OCI-LY1 (cell line): Measurements from ENCODE around the gene SH3BGR.
"Not testable (repeated sequence)": the region's sequence is repeated elsewhere in the genome, so short reads cannot be mapped to it uniquely, and the experiment has no call there.

Experiments
- H2AFZ ChIP-seq: fragments of 200-600 bp; sonication (generic), shearing (Covaris generic); 2 replicates; pipeline ENCODE4 v1.6.0; 2014; ENCODE audit warnings: antibody characterized with exemption, mild to moderate bottlenecking, low read length
- H3F3A ChIP-seq: fragments of 200-600 bp; sonication (generic), shearing (Covaris generic); 2 replicates; pipeline ENCODE4 v1.6.0; 2014; ENCODE audit warnings: mild to moderate bottlenecking, antibody characterized with exemption, low read length, moderate library complexity; ENCODE audit not compliant: insufficient read depth
- H3K27ac ChIP-seq: fragments of 200-600 bp; sonication (generic); 2 replicates; pipeline ENCODE4 v1.5.1; 2014; ENCODE audit warnings: low read length, mixed run types, mild to moderate bottlenecking, low read depth; ENCODE audit not compliant: poor library complexity, severe bottlenecking
- H3K27me3 ChIP-seq: fragments of 200-600 bp; sonication (generic); 2 replicates; pipeline ENCODE4 v1.6.0; 2014; ENCODE audit warnings: antibody characterized with exemption, mild to moderate bottlenecking, low read length, moderate library complexity; ENCODE audit not compliant: insufficient read depth
- H3K36me3 ChIP-seq: fragments of 200-600 bp; sonication (generic); 2 replicates; pipeline ENCODE4 v1.6.1; 2014; ENCODE audit warnings: mild to moderate bottlenecking, antibody characterized with exemption, low read length, moderate library complexity, mixed read lengths; ENCODE audit not compliant: insufficient read depth
- H3K4me1 ChIP-seq: fragments of 200-600 bp; sonication (generic); 2 replicates; pipeline ENCODE4 v1.5.1; 2014; ENCODE audit warnings: mild to moderate bottlenecking, low read length, moderate library complexity; ENCODE audit not compliant: insufficient read depth, severe bottlenecking
- H3K4me2 ChIP-seq: fragments of 200-600 bp; sonication (generic), shearing (Covaris generic); 2 replicates; pipeline ENCODE4 v1.6.1; 2014; ENCODE audit warnings: low read length
- H3K4me3 ChIP-seq: fragments of 200-600 bp; sonication (generic); 2 replicates; pipeline ENCODE4 v1.5.1; 2014; ENCODE audit warnings: low read length, low read depth, mild to moderate bottlenecking, mixed read lengths; ENCODE audit not compliant: poor library complexity, severe bottlenecking
- H3K79me2 ChIP-seq: fragments of 200-600 bp; shearing (Covaris generic); 2 replicates; pipeline ENCODE4 v1.6.1; 2016; ENCODE audit warnings: mixed run types, low read length, mixed read lengths; ENCODE audit not compliant: insufficient read depth
- H3K9ac ChIP-seq: fragments of 200-600 bp; sonication (generic), shearing (Covaris generic); 2 replicates; pipeline ENCODE4 v1.6.1; 2014; ENCODE audit warnings: mild to moderate bottlenecking, low read length, mixed read lengths
- H3K9me2 ChIP-seq: fragments of 200-600 bp; sonication (generic), shearing (Covaris generic); 2 replicates; pipeline ENCODE4 v1.6.1; 2014; ENCODE audit warnings: low read depth, mild to moderate bottlenecking, low read length, mixed read lengths
- H3K9me3 ChIP-seq: fragments of 200-600 bp; shearing (Covaris generic); 2 replicates; pipeline ENCODE4 v1.6.1; 2014; ENCODE audit warnings: low read length, mixed read lengths
- H4K20me1 ChIP-seq: fragments of 200-600 bp; sonication (generic), shearing (Covaris generic); 2 replicates; pipeline ENCODE4 v1.6.0; 2016; ENCODE audit warnings: mild to moderate bottlenecking, low read length; ENCODE audit not compliant: insufficient read depth
- EZH2 ChIP-seq: fragments of 200-600 bp; sonication (generic), shearing (Covaris generic); IDR thresholded peaks from 2 replicates; pipeline ENCODE4 v1.8.0; 2017; ENCODE audit warnings: borderline replicate concordance, mixed run types, mild to moderate bottlenecking, antibody characterized with exemption, low read length, moderate library complexity, mixed read lengths
- TF ChIP-seq, protein P1 (sequence below): fragments of 200-600 bp; sonication (generic), shearing (Covaris generic); IDR thresholded peaks from 2 replicates; pipeline ENCODE4 v1.5.1; 2017; ENCODE audit warnings: mild to moderate bottlenecking, antibody characterized with exemption, low read length, moderate library complexity, mixed read lengths

Gene SH3BGR

DNA sequence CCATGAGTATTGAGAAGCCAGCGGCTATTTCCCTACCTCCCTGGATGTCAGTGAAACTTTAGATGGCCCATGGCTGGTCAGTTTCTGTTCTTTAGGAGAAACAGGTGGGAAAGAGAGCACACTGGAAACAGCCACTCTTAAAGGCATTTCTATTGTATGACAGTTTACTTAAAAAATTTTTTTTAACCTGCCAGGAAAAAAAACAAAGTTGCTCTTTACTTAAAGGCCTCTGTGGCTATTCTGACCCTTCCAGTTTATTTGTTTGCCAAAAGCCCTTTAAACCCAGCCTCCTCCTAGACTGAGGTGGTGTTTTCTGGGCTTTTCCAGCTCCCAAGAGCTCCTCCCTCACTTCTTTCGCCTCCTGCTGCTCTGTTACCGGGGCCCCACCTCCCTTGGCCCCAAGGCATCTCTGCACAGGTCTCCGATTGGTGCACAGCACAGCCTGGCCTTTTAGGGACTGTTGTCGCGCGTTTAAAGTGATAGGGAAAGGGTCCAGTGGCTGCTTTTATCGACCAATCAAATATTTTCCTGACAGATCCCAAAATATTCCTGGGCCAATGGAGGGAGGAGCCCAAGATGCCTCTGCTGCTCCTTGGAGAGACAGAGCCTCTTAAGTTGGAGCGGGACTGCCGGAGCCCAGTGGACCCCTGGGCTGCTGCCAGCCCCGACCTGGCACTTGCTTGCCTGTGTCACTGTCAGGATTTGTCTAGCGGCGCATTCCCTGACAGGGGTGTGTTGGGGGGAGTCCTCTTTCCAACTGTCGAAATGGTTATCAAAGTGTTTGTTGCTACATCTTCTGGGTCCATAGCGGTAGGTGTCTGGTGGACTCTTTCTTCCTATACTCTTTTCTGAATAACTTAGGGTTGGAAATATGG, at the start of gene SH3BGR:
SH3BGR (plus strand) TSS at position 639 of the 875 bp plus-strand sequence; CDS start at position 766, 127 bp downstream.
- Histone ChIP-seq H3K9ac (no peak within 1 kb of the TSS), H3K27ac (no peak within 1 kb of the TSS), H3K4me3 (no peak within 1 kb of the TSS), H3K27me3 (peaks cover 6% of the 10 kb centered on the region; the same call in 1 of the 2 replicates), H3K79me2 (no peaks in the 10 kb centered on the region), H3K36me3 (no peaks in the 10 kb centered on the region), H3K9me3 (no peaks in the 10 kb centered on the region), H2AFZ (no peak within 1 kb of the TSS), H3F3A (no peaks in the 10 kb centered on the region), H3K4me1 (peaks cover under 1% of the 10 kb centered on the region), H3K4me2 (no peak within 1 kb of the TSS), H4K20me1 (no peaks in the 10 kb centered on the region), H3K9me2 (no peaks in the 10 kb centered on the region)
- TF ChIP-seq, protein P1, sequence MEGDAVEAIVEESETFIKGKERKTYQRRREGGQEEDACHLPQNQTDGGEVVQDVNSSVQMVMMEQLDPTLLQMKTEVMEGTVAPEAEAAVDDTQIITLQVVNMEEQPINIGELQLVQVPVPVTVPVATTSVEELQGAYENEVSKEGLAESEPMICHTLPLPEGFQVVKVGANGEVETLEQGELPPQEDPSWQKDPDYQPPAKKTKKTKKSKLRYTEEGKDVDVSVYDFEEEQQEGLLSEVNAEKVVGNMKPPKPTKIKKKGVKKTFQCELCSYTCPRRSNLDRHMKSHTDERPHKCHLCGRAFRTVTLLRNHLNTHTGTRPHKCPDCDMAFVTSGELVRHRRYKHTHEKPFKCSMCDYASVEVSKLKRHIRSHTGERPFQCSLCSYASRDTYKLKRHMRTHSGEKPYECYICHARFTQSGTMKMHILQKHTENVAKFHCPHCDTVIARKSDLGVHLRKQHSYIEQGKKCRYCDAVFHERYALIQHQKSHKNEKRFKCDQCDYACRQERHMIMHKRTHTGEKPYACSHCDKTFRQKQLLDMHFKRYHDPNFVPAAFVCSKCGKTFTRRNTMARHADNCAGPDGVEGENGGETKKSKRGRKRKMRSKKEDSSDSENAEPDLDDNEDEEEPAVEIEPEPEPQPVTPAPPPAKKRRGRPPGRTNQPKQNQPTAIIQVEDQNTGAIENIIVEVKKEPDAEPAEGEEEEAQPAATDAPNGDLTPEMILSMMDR = no peak
- no peak for TF ChIP-seq EZH2

DNA sequence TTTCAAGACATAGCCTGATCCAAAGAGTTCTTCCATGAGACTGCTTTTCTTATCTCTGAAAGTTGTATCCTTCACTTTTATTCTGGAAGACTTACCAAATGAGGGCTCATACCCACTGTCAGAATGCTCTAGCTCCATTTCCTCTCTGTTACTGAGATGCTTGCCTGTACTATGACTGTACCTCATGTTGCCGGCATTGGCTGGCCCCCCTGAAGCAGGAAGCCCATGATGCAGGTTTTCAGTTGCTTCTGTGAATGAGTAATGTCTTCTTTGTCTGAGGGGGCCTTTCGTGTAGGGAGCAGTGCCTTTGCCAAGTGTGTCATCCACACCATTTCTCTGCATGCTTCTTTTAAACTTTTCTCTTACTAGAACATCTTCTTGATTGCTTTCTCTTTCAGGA, 45.7 kb upstream of the SH3BGR start:
- Histone ChIP-seq H3K4me3 (no peak overlapping the region), H3K4me2 (no peak overlapping the region), H3K9me3 (peaks cover 7% of the 10 kb centered on the region; the same call in 1 of the 2 replicates), H3K79me2 (no peaks in the 10 kb centered on the region), H2AFZ (no peak overlapping the region), H3K27me3 (no peaks in the 10 kb centered on the region), H3K4me1 (no peaks in the 10 kb centered on the region), H3K9ac (no peak overlapping the region), H3F3A (no peaks in the 10 kb centered on the region), H3K9me2 (no peaks in the 10 kb centered on the region), H3K27ac (no peak overlapping the region), H4K20me1 (no peaks in the 10 kb centered on the region), H3K36me3 (peaks cover 38% of the 10 kb centered on the region)
- no peak for TF ChIP-seq EZH2
- TF ChIP-seq, protein P1 = no peak

DNA sequence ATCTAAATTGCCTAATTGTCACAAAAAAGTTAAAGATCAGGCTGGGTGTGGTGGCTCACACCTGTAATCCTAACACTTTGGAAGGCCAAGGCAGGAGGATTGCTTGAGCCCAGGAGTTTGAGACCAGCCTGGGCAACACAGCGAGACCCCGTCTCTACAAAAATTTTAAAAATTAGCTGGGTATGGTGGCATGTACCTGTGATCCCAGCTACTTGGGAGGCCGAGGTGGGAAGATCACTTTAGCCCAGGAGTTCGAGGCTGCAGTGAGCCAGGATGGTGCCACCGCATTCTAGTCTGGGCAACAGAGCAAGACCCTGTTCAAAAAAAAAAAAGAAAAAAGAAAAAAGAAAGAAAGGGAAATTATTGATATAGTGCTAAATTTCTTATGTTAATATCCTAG, 32.6 kb upstream of the SH3BGR start:
- H3F3A ChIP-seq, H2AFZ ChIP-seq, H3K27me3 ChIP-seq, H3K79me2 ChIP-seq, H3K36me3 ChIP-seq, H4K20me1 ChIP-seq, H3K4me3 ChIP-seq, H3K27ac ChIP-seq, H3K4me1 ChIP-seq, H3K9ac ChIP-seq, H3K9me2 ChIP-seq, H3K4me2 ChIP-seq, H3K9me3 ChIP-seq: not testable (repeated sequence)
